ENCODE results near the gene CYP27B1.
A peak's percentile ranks its signal among the peaks of the same experiment; 100 is the strongest.

The CYP27B1 gene

DNA sequence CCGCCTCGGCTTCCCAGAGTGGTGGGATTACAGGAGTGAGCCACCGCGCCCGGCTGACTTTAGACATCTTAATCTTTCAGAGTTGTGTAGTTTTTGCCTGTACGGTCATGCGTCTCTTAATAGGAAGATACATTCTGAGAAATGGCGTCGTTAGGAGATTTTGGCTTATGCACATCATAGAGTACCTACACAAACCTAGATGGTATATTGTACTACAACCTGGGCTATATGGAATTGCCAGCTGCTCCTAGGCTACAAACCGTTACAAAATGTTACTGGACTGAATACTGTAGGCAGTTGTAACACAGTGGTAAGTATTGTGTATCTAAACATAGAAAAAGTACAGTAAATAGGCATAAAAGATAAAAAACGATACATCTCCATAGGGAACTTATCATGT lies 17.0 kb upstream of the CYP27B1 start:
- no peak for DNase-seq (ENCODE audit: low read depth)
- H3K4me3 ChIP-seq (ENCODE audit: low read depth, low read length): no peak overlapping the region
- TF ChIP-seq, protein P1, sequence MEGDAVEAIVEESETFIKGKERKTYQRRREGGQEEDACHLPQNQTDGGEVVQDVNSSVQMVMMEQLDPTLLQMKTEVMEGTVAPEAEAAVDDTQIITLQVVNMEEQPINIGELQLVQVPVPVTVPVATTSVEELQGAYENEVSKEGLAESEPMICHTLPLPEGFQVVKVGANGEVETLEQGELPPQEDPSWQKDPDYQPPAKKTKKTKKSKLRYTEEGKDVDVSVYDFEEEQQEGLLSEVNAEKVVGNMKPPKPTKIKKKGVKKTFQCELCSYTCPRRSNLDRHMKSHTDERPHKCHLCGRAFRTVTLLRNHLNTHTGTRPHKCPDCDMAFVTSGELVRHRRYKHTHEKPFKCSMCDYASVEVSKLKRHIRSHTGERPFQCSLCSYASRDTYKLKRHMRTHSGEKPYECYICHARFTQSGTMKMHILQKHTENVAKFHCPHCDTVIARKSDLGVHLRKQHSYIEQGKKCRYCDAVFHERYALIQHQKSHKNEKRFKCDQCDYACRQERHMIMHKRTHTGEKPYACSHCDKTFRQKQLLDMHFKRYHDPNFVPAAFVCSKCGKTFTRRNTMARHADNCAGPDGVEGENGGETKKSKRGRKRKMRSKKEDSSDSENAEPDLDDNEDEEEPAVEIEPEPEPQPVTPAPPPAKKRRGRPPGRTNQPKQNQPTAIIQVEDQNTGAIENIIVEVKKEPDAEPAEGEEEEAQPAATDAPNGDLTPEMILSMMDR (conservative IDR thresholded peaks at IDR 0.05; ENCODE audit: low read depth, low read length): no peak

DNA sequence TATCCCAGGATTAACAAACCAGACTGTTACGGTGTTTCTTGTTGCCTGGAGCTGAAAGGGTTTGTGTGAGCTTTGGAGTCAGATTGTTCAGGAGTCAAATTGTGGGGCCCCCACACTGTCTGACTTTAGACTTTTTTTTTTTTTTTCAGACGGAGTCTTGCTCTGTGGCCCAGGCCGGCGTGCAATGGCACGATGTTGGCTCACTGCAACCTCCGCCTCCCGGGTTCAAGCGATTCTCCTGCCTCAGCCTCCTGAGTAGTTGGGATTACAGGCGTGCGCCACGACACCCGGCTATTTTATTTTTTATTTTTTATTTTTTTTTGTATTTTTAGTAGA lies 16.6 kb upstream of the CYP27B1 start:
- H3K4me3 ChIP-seq (ENCODE audit: low read depth, low read length): peak overlapping the region; percentile 91
- TF ChIP-seq, protein P1 (conservative IDR thresholded peaks at IDR 0.05; ENCODE audit: low read depth, low read length): no peak
- DNase-seq (ENCODE audit: low read depth): no peak

DNA sequence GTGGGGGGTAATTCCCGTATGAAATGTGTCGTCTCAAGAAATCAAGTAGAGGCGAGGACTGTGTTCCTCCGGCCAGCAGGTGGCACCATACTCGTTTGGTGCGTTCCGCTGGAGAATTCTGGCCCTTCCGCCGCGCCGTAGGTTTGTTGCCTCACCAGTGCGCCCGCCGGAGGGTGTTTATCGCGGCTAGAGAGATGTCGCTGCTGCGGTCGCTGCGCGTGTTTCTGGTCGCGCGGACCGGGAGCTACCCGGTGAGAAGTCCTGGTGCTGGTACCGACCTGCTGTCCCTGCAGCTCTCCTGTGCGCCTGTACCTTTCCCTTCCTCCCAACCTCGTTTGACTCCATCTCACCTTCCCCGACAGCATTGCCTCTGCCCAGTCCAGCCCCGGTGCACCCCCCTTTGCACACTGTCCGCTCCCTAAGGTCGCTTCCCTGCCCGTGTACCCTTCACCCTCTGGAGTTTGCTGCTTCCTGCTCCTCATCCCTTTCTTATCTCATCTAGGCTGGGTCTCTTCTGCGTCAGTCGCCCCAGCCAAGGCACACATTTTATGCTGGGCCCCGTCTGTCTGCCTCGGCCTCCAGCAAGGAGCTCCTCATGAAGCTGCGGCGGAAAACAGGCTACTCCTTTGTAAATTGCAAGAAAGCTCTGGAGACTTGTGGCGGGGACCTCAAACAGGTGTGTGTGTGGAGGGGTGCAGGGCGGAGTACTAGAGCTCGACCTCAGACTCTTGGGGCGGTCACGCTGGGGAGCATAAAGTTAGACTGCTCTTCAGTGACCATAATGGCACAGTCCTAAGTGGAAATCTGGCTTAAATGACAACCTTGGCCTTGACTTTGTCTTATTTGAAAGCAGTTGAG lies 16.0 kb upstream of the CYP27B1 start, which contains the start of gene TSFM:
Gene TSFM (plus strand): TSS at position 180 of the 858 bp plus-strand sequence. CDS start 15 bp downstream, at position 195.
- H3K4me3 ChIP-seq (ENCODE audit: low read depth, low read length): peak within 1 kb of the TSS; percentile 91
- DNase-seq (ENCODE audit: low read depth): peak; percentile 96
- TF ChIP-seq, protein P1 (conservative IDR thresholded peaks at IDR 0.05; ENCODE audit: low read depth, low read length): peak; percentile 89

DNA sequence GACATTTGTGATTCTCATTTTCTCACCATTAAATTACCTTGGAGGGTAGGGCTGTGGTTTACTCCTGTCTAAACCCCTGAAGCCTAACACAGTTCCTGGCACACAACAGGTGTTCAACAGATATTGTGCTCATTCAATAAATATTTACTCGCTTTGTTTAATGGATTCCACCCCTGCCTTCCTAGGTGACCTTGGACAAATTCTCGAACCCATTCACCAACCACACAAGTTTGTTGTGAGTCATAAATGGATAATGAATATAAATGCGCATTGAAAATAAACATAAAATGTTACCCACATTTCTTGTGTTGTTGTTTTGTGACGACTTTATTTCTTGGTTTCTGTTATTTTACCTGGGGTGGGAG lies 15.3 kb upstream of the CYP27B1 start:
- DNase-seq (ENCODE audit: low read depth): no peak
- no peak overlapping the region for H3K4me3 ChIP-seq (ENCODE audit: low read depth, low read length)
- TF ChIP-seq, protein P1 (conservative IDR thresholded peaks at IDR 0.05; ENCODE audit: low read depth, low read length): no peak

DNA sequence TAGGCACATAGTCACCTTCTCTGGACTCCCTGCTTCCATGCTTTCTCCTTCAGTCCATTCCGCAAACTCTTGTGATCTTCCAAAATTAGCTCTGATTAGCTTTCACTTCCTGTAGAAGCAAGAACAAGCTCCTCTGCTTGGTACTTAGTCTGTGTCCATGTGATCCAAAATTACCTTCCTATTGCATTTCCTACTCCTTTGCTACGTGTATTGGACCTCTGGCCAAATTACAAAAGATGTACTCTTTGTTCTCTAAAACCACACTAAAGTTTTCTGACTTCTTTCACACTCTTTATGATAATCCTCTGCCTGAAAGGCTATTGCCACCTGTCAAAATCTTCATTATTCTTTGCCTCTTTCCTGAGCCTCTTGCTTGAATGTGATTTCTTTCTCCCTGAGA lies 14.9 kb upstream of the CYP27B1 start:
- no peak for DNase-seq (ENCODE audit: low read depth)
- H3K4me3 ChIP-seq (ENCODE audit: low read depth, low read length): no peak overlapping the region
- TF ChIP-seq, protein P1 (conservative IDR thresholded peaks at IDR 0.05; ENCODE audit: low read depth, low read length): no peak

DNA sequence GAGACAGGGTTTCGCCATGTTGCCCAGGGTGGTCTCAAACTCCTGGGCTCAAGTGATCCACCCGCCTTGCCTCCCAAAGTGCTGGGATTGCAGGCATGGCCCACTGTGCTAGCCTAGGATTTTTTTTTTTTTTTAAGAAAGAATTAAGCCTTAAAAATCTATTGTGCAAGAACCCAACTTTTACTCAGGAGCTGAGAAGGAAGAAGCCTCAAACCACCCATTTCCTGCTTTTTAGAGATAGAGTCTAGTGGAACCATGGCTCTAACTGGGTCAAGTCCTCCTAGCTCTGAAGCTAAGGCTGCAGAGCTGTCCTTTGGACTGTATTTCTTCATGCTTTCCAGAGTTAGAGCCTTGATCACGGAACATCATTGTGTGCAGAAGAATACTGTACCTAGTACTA lies 14.4 kb upstream of the CYP27B1 start:
- DNase-seq (ENCODE audit: low read depth): no peak
- no peak overlapping the region for H3K4me3 ChIP-seq (ENCODE audit: low read depth, low read length)
- TF ChIP-seq, protein P1 (conservative IDR thresholded peaks at IDR 0.05; ENCODE audit: low read depth, low read length): no peak

Measured in choroid plexus epithelial cell (primary cell).